Kidney glomerular epithelial cell (primary cell): ENCODE data around the gene AR.

Experiments used
- DNase-seq: peaks from one replicate; lab custom pipeline; 2025; lab: John Stamatoyannopoulos, UW

The AR gene

DNA sequence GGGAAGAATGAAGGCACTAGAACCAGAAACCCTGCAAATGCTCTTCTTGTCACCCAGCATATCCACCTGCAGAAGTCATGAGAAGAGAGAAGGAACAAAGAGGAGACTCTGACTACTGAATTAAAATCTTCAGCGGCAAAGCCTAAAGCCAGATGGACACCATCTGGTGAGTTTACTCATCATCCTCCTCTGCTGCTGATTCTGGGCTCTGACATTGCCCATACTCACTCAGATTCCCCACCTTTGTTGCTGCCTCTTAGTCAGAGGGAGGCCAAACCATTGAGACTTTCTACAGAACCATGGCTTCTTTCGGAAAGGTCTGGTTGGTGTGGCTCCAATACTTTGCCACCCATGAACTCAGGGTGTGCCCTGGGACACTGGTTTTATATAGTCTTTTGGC lies 181.7 kb downstream of the AR start:
- DNase-seq: no peak

- no peak for DNase-seq
These were observed 182.2 kb downstream of the AR start for GRCh38 chrX:67726018-67726417.

DNA sequence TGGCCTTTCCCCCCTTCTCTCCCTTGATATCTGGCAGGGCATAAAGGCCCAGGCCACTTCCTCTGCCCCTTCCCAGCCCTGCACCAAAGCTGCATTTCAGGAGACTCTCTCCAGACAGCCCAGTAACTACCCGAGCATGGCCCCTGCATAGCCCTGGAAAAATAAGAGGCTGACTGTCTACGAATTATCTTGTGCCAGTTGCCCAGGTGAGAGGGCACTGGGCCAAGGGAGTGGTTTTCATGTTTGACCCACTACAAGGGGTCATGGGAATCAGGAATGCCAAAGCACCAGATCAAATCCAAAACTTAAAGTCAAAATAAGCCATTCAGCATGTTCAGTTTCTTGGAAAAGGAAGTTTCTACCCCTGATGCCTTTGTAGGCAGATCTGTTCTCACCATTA lies 183.8 kb downstream of the AR start:
- DNase-seq: no peak

DNA sequence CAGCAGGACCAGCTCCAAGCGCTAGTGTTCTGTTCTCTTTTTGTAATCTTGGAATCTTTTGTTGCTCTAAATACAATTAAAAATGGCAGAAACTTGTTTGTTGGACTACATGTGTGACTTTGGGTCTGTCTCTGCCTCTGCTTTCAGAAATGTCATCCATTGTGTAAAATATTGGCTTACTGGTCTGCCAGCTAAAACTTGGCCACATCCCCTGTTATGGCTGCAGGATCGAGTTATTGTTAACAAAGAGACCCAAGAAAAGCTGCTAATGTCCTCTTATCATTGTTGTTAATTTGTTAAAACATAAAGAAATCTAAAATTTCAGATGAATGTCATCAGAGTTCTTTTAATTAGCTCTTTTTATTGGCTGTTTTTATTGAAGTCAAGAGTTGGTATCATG lies 186.5 kb downstream of the AR start:
- no peak for DNase-seq

GRCh38 chrX:67731061-67731460 lies 187.2 kb downstream of the AR start:
- no peak for DNase-seq

- no peak for DNase-seq
These were observed 189.0 kb downstream of the AR start for GRCh38 chrX:67732864-67733263.

- no peak for DNase-seq
These were observed 190.4 kb downstream of the AR start for GRCh38 chrX:67734111-67734753.

- no peak for DNase-seq
These were observed 205.7 kb downstream of the AR start for GRCh38 chrX:67749536-67749935.

- DNase-seq: no peak
These were observed 206.9 kb downstream of the AR start for GRCh38 chrX:67750694-67751093.

- DNase-seq: no peak
These were observed 215.2 kb downstream of the AR start for GRCh38 chrX:67759018-67759417.

DNA sequence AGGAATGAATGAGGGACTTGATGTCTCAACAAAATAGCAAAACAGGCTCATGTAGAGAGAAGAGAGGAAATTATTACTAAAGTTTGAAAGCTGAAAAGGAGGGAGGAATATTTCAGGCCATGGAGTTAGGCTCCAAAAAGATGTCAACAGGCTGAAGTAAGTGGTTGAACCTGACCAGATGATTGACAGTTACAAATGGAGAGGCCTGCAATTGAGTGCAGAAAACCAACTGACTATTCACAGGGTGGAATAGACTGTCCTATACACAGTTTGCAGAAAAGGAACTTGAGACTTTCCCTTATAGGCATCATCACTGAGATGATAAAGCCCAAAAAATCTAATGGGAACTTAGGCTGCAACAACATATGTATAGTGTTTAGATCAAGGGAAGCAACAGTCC lies 233.3 kb downstream of the AR start:
- DNase-seq: no peak

- no peak for DNase-seq
These were observed 235.3 kb downstream of the AR start for GRCh38 chrX:67779099-67779498.
